ENCODE measurements around the gene ARHGAP18. TPM values are rescaled to one million over a fixed set of nuclear protein-coding genes. Genes with fewer than 3 reads are reported as not detected.

Gene ARHGAP18
- total RNA-seq, 1 donor from 2014 or later: 5.9 TPM

GRCh38 chr6:129642322-129642721 is 67.7 kb downstream of the ARHGAP18 start:
- H3K27ac Mint-ChIP-seq: no peak overlapping the region
- H3K36me3 Mint-ChIP-seq (ENCODE audit: low read depth): peaks cover 25% of the 10 kb centered on the region
- no peaks in the 10 kb centered on the region for H3K9me3 Mint-ChIP-seq
- intact Hi-C loops (cut with micrococcal nuclease): no loop called here
- H3K4me1 Mint-ChIP-seq (ENCODE audit: low read depth): no peaks in the 10 kb centered on the region
- no peak for DNase-seq (ENCODE audit: low spot score)
- no peak overlapping the region for H3K4me3 Mint-ChIP-seq (ENCODE audit: low read depth)
- H3K27me3 Mint-ChIP-seq (ENCODE audit: low read depth): peaks cover 7% of the 10 kb centered on the region

GRCh38 chr6:129641344-129641743 is 68.6 kb downstream of the ARHGAP18 start:
- H3K4me3 Mint-ChIP-seq (ENCODE audit: low read depth): no peak overlapping the region
- no peaks in the 10 kb centered on the region for H3K4me1 Mint-ChIP-seq (ENCODE audit: low read depth)
- H3K27ac Mint-ChIP-seq: no peak overlapping the region
- DNase-seq (ENCODE audit: low spot score): no peak
- H3K27me3 Mint-ChIP-seq (ENCODE audit: low read depth): peaks cover 3% of the 10 kb centered on the region
- no peaks in the 10 kb centered on the region for H3K9me3 Mint-ChIP-seq
- H3K36me3 Mint-ChIP-seq (ENCODE audit: low read depth): peaks cover 27% of the 10 kb centered on the region
- intact Hi-C loops (cut with micrococcal nuclease): no loop called here

- DNase-seq (ENCODE audit: low spot score): no peak
- H3K9me3 Mint-ChIP-seq: no peaks in the 10 kb centered on the region
- no peaks in the 10 kb centered on the region for H3K27me3 Mint-ChIP-seq (ENCODE audit: low read depth)
- no peak overlapping the region for H3K27ac Mint-ChIP-seq
- H3K4me1 Mint-ChIP-seq (ENCODE audit: low read depth): no peaks in the 10 kb centered on the region
- intact Hi-C loops (cut with micrococcal nuclease): no loop called here
- H3K36me3 Mint-ChIP-seq (ENCODE audit: low read depth): peaks cover 31% of the 10 kb centered on the region
- H3K4me3 Mint-ChIP-seq (ENCODE audit: low read depth): no peak overlapping the region
Observed at GRCh38 chr6:129638686-129639085, 71.3 kb downstream of the ARHGAP18 start.

GRCh38 chr6:129638055-129638684 is 71.8 kb downstream of the ARHGAP18 start:
- H3K4me1 Mint-ChIP-seq (ENCODE audit: low read depth): no peaks in the 10 kb centered on the region
- H3K27me3 Mint-ChIP-seq (ENCODE audit: low read depth): no peaks in the 10 kb centered on the region
- intact Hi-C loops (cut with micrococcal nuclease): no loop called here
- H3K27ac Mint-ChIP-seq: no peak overlapping the region
- no peak overlapping the region for H3K4me3 Mint-ChIP-seq (ENCODE audit: low read depth)
- DNase-seq (ENCODE audit: low spot score): no peak
- no peaks in the 10 kb centered on the region for H3K9me3 Mint-ChIP-seq
- peaks cover 31% of the 10 kb centered on the region for H3K36me3 Mint-ChIP-seq (ENCODE audit: low read depth)

- intact Hi-C loops (cut with micrococcal nuclease): no loop called here
- H3K36me3 Mint-ChIP-seq (ENCODE audit: low read depth): peaks cover 31% of the 10 kb centered on the region
- H3K27ac Mint-ChIP-seq: no peak overlapping the region
- H3K27me3 Mint-ChIP-seq (ENCODE audit: low read depth): no peaks in the 10 kb centered on the region
- H3K4me1 Mint-ChIP-seq (ENCODE audit: low read depth): no peaks in the 10 kb centered on the region
- H3K9me3 Mint-ChIP-seq: no peaks in the 10 kb centered on the region
- H3K4me3 Mint-ChIP-seq (ENCODE audit: low read depth): no peak overlapping the region
- DNase-seq (ENCODE audit: low spot score): no peak
Observed at GRCh38 chr6:129637340-129638054, 72.5 kb downstream of the ARHGAP18 start.

GRCh38 chr6:129635396-129636130 is 74.4 kb downstream of the ARHGAP18 start:
- Mint-ChIP-seq H3K27me3 (ENCODE audit: low read depth) (no peaks in the 10 kb centered on the region), H3K36me3 (ENCODE audit: low read depth) (peaks cover 25% of the 10 kb centered on the region), H3K9me3 (no peaks in the 10 kb centered on the region), H3K4me3 (ENCODE audit: low read depth) (no peak overlapping the region), H3K4me1 (ENCODE audit: low read depth) (peaks cover 6% of the 10 kb centered on the region), H3K27ac (no peak overlapping the region)
- no peak for DNase-seq (ENCODE audit: low spot score)
- intact Hi-C loops (cut with micrococcal nuclease): no loop called here

GRCh38 chr6:129634411-129635230 is 75.4 kb downstream of the ARHGAP18 start:
- Mint-ChIP-seq H3K9me3 (no peaks in the 10 kb centered on the region), H3K27ac (no peak overlapping the region), H3K36me3 (ENCODE audit: low read depth) (peaks cover 24% of the 10 kb centered on the region), H3K27me3 (ENCODE audit: low read depth) (no peaks in the 10 kb centered on the region), H3K4me1 (ENCODE audit: low read depth) (peaks cover 6% of the 10 kb centered on the region), H3K4me3 (ENCODE audit: low read depth) (no peak overlapping the region)
- no peak for DNase-seq (ENCODE audit: low spot score)
- intact Hi-C loops (cut with micrococcal nuclease): no loop called here

GRCh38 chr6:129633529-129633928 is 76.4 kb downstream of the ARHGAP18 start:
- H3K4me3 Mint-ChIP-seq (ENCODE audit: low read depth): no peak overlapping the region
- intact Hi-C loops (cut with micrococcal nuclease): no loop called here

DNA sequence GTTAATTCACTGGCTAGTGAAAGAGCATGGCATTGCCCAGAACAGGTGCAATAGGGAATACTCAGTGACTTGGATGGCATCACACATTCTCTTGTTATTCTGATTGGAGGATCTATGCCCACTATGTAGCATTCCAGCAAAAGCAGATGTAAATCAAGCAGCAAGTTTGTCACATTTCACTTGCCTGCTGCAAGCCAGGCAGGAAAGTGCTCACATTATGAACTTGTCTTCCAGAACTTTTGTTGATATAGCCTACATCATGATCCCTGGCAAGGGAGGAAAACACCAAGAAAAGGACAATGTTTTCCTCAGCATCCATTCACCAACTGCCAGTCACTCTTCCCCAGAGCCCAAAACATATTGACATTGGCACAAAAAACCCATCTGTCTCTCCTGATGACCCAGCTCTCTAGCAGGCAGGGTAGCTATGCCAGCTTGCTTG is 77.8 kb downstream of the ARHGAP18 start:
- intact Hi-C loops (cut with micrococcal nuclease): no loop called here
- no peak for DNase-seq (ENCODE audit: low spot score)
- H3K27ac Mint-ChIP-seq: no peak overlapping the region
- H3K4me3 Mint-ChIP-seq (ENCODE audit: low read depth): no peak overlapping the region
- H3K4me1 Mint-ChIP-seq (ENCODE audit: low read depth): peaks cover 6% of the 10 kb centered on the region
- H3K36me3 Mint-ChIP-seq (ENCODE audit: low read depth): peaks cover 18% of the 10 kb centered on the region
- no peaks in the 10 kb centered on the region for H3K9me3 Mint-ChIP-seq
- no peaks in the 10 kb centered on the region for H3K27me3 Mint-ChIP-seq (ENCODE audit: low read depth)

More at GRCh38 chr6:129633529-129633928, 76.4 kb downstream of the ARHGAP18 start:
- Mint-ChIP-seq H3K27me3 (ENCODE audit: low read depth) (no peaks in the 10 kb centered on the region), H3K4me1 (ENCODE audit: low read depth) (peaks cover 6% of the 10 kb centered on the region), H3K36me3 (ENCODE audit: low read depth) (peaks cover 26% of the 10 kb centered on the region), H3K9me3 (no peaks in the 10 kb centered on the region), H3K27ac (no peak overlapping the region)
- no peak for DNase-seq (ENCODE audit: low spot score)

- no peak overlapping the region for H3K4me3 Mint-ChIP-seq (ENCODE audit: low read depth)
- H3K27ac Mint-ChIP-seq: no peak overlapping the region
- H3K36me3 Mint-ChIP-seq (ENCODE audit: low read depth): peaks cover 18% of the 10 kb centered on the region
- H3K4me1 Mint-ChIP-seq (ENCODE audit: low read depth): peaks cover 6% of the 10 kb centered on the region
- no peak for DNase-seq (ENCODE audit: low spot score)
- H3K27me3 Mint-ChIP-seq (ENCODE audit: low read depth): no peaks in the 10 kb centered on the region
- no peaks in the 10 kb centered on the region for H3K9me3 Mint-ChIP-seq
- intact Hi-C loops (cut with micrococcal nuclease): no loop called here
Observed at GRCh38 chr6:129631070-129631469, 78.9 kb downstream of the ARHGAP18 start.

DNA sequence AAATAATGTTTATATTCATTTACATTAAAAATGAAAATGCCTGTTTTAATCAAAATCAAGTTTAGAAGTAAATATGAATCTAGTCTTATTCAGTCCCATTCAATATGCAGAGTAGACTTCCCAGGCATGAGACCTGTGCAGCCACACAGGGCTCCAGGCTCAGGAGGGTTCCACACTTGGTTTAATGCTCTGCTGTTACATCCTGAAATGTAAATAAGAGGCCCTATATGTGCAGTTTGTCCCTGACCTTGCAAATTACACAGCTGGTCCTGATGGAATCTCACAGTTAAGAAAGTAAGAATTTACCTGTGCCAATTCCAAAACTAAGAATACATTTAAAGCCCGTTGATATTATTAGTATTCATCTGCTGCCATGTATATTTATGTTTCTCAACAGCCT is 79.4 kb downstream of the ARHGAP18 start:
- DNase-seq (ENCODE audit: low spot score): no peak
- no peaks in the 10 kb centered on the region for H3K9me3 Mint-ChIP-seq
- no peak overlapping the region for H3K27ac Mint-ChIP-seq
- no peak overlapping the region for H3K4me3 Mint-ChIP-seq (ENCODE audit: low read depth)
- H3K36me3 Mint-ChIP-seq (ENCODE audit: low read depth): peaks cover 18% of the 10 kb centered on the region
- H3K27me3 Mint-ChIP-seq (ENCODE audit: low read depth): no peaks in the 10 kb centered on the region
- H3K4me1 Mint-ChIP-seq (ENCODE audit: low read depth): peaks cover 6% of the 10 kb centered on the region
- intact Hi-C loops (cut with micrococcal nuclease): no loop called here

- Mint-ChIP-seq H3K4me3 (ENCODE audit: low read depth) (no peak overlapping the region), H3K27me3 (ENCODE audit: low read depth) (no peaks in the 10 kb centered on the region), H3K36me3 (ENCODE audit: low read depth) (peaks cover 18% of the 10 kb centered on the region), H3K4me1 (ENCODE audit: low read depth) (peaks cover 6% of the 10 kb centered on the region), H3K27ac (no peak overlapping the region), H3K9me3 (no peaks in the 10 kb centered on the region)
- intact Hi-C loops (cut with micrococcal nuclease): no loop called here
- no peak for DNase-seq (ENCODE audit: low spot score)
Observed at GRCh38 chr6:129628101-129628815, 81.7 kb downstream of the ARHGAP18 start.
